ENCODE measurements around the gene FAM47E.

Gene FAM47E

DNA sequence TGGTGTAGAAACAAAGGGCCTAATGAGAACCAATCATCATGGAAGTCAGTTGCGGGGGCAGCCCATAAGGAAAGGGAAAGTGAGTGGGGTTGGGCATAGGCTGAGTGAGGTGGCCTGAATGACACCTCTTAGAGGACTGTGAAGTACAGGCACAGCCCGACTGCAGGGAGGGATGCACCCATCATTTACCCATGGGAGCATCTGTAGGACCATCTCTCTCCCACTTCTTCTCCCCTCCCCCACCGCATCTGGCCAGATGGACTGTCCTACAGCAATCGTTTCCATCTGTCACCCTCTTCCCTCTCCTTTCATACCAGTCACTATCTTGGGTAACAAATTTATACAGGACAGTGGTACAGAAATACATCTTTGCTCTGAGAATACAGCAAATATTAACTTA is 59.2 kb downstream of the FAM47E start:
- no peak for DNase-seq
- no peak overlapping the region for H3K4me3 ChIP-seq (ENCODE audit: insufficient read depth in 1 of 2, low read depth in 1 of 2, low read length in 2 of 2)
- no peak overlapping the region for H3K18ac ChIP-seq (ENCODE audit: low read depth in 1 of 2, low read length in 2 of 2)
- H3K79me1 ChIP-seq (replicated peaks; ENCODE audit: low read length, poor library complexity, severe bottlenecking): peaks cover 11% of the 10 kb centered on the region
- no peak overlapping the region for H3K4me2 ChIP-seq (ENCODE audit: low read length, poor library complexity, severe bottlenecking)
- no peak overlapping the region for H3K9ac ChIP-seq (ENCODE audit: low read length)
- no peak overlapping the region for H4K8ac ChIP-seq (ENCODE audit: low read length)
- H3K27me3 ChIP-seq (ENCODE audit: control insufficient read depth in 1 of 2, insufficient read depth in 1 of 2, low read length in 2 of 2): no peaks in the 10 kb centered on the region
- H2BK120ac ChIP-seq (ENCODE audit: low read depth, low read length): no peak overlapping the region
- H3K9me3 ChIP-seq (ENCODE audit: control insufficient read depth, low read length): peaks cover 3% of the 10 kb centered on the region
- H3K4me1 ChIP-seq (ENCODE audit: control insufficient read depth, insufficient read depth, low read depth, low read length): peaks cover 7% of the 10 kb centered on the region
- no peak overlapping the region for H3K23ac ChIP-seq (ENCODE audit: low read length in 2 of 2)
- no peak overlapping the region for H2AK5ac ChIP-seq (ENCODE audit: low read length, severe bottlenecking)
- H4K91ac ChIP-seq (ENCODE audit: low read length): no peak overlapping the region
- H2BK15ac ChIP-seq (ENCODE audit: low read depth, poor library complexity, severe bottlenecking): no peak overlapping the region
- no peak overlapping the region for H2BK5ac ChIP-seq (ENCODE audit: low read depth, low read length, poor library complexity, severe bottlenecking)
- no peak overlapping the region for H3K27ac ChIP-seq (ENCODE audit: low read length, poor library complexity, severe bottlenecking)
- H3K14ac ChIP-seq (ENCODE audit: low read length in 2 of 2): no peak overlapping the region
- H2BK12ac ChIP-seq (ENCODE audit: low read length in 2 of 2): no peak overlapping the region
- WGBS: 87% methylated on average over 3 of the region's 4 CpGs
- no peak overlapping the region for H2AFZ ChIP-seq (ENCODE audit: low read depth, low read length)
- peaks cover 5 to 19% of the 10 kb centered on the region in 2 experiments for H3K36me3 ChIP-seq (ENCODE audit: control insufficient read depth in 1 of 2, insufficient read depth in 2 of 2, low read depth in 1 of 2, low read length in 2 of 2)
- no peak overlapping the region for H3K4ac ChIP-seq (ENCODE audit: low read depth in 1 of 2, low read length in 2 of 2)

DNA sequence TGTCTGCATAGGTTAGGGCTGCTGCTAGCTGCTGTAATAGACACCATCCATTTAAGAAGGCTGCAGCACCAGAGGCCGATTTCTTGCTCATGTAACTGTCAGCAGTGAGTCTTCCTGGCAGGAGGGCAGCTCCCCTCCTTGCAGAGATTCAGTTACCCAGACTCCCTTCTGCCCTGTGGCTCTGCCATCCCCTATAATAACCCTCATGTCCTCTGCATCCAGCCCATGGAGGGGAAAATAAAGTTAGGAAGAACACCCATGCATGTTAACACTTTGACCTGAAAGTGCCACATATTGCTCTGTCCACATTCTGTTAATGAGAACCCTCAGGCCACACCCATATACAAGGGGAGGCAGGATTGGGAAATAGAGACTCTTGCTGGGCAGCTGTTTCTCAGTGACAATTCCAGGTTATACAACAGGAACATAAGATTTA is 60.4 kb downstream of the FAM47E start:
- Histone ChIP-seq H2AFZ (ENCODE audit: low read depth, low read length) (no peak overlapping the region), H3K18ac (ENCODE audit: low read depth in 1 of 2, low read length in 2 of 2) (no peak overlapping the region), H3K4me3 (ENCODE audit: insufficient read depth in 1 of 2, low read depth in 1 of 2, low read length in 2 of 2) (no peak overlapping the region), H2BK12ac (ENCODE audit: low read length in 2 of 2) (no peak overlapping the region), H2BK120ac (ENCODE audit: low read depth, low read length) (no peak overlapping the region), H3K23ac (ENCODE audit: low read length in 2 of 2) (no peak overlapping the region), H3K14ac (ENCODE audit: low read length in 2 of 2) (no peak overlapping the region), H3K9ac (ENCODE audit: low read length) (no peak overlapping the region), H3K27me3 (ENCODE audit: control insufficient read depth in 1 of 2, insufficient read depth in 1 of 2, low read length in 2 of 2) (no peaks in the 10 kb centered on the region), H4K8ac (ENCODE audit: low read length) (no peak overlapping the region), H3K4me2 (ENCODE audit: low read length, poor library complexity, severe bottlenecking) (no peak overlapping the region), H3K9me3 (ENCODE audit: control insufficient read depth, low read length) (peaks cover 13% of the 10 kb centered on the region), H2BK15ac (ENCODE audit: low read depth, poor library complexity, severe bottlenecking) (no peak overlapping the region), H3K4me1 (ENCODE audit: control insufficient read depth, insufficient read depth, low read depth, low read length) (peaks cover 5% of the 10 kb centered on the region), H4K91ac (ENCODE audit: low read length) (no peak overlapping the region), H3K4ac (ENCODE audit: low read depth in 1 of 2, low read length in 2 of 2) (no peak overlapping the region), H2AK5ac (ENCODE audit: low read length, severe bottlenecking) (no peak overlapping the region), H2BK5ac (ENCODE audit: low read depth, low read length, poor library complexity, severe bottlenecking) (no peak overlapping the region), H3K27ac (ENCODE audit: low read length, poor library complexity, severe bottlenecking) (no peak overlapping the region), H3K79me1 (replicated peaks; ENCODE audit: low read length, poor library complexity, severe bottlenecking) (peaks cover 7% of the 10 kb centered on the region), H3K36me3 (ENCODE audit: control insufficient read depth in 1 of 2, insufficient read depth in 2 of 2, low read depth in 1 of 2, low read length in 2 of 2) (peaks cover 5 to 19% of the 10 kb centered on the region in 2 experiments)
- 76% methylated on average over 1 of the region's 1 CpG for WGBS
- no peak for DNase-seq

DNA sequence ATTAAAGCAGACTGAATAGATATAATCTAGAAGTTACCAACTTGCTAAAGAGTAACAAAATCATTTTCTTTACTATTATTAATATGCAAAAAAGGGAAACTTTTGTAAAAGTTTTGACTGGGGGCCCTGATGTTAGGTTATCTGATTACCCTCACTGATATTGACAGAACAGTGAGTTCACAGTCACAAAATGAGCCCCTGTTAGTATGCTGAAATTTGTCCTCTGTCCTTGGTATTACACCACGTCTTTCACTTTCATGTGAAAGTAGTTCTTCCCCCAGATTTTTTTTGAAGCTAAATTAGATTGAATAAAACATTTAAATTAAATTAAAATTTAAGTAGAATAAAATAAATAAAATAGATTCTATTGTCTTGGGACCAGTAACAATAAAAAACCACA is 60.9 kb downstream of the FAM47E start:
- no CpG with 5 or more reads among the region's 1 CpG for WGBS
- Histone ChIP-seq H2BK15ac (ENCODE audit: low read depth, poor library complexity, severe bottlenecking) (no peak overlapping the region), H4K8ac (ENCODE audit: low read length) (no peak overlapping the region), H2BK120ac (ENCODE audit: low read depth, low read length) (no peak overlapping the region), H3K27ac (ENCODE audit: low read length, poor library complexity, severe bottlenecking) (no peak overlapping the region), H2AK5ac (ENCODE audit: low read length, severe bottlenecking) (no peak overlapping the region), H3K4ac (ENCODE audit: low read depth in 1 of 2, low read length in 2 of 2) (no peak overlapping the region), H3K4me1 (ENCODE audit: control insufficient read depth, insufficient read depth, low read depth, low read length) (peaks cover 5% of the 10 kb centered on the region), H3K9me3 (ENCODE audit: control insufficient read depth, low read length) (peaks cover 18% of the 10 kb centered on the region), H4K91ac (ENCODE audit: low read length) (no peak overlapping the region), H3K23ac (ENCODE audit: low read length in 2 of 2) (no peak overlapping the region), H3K27me3 (ENCODE audit: control insufficient read depth in 1 of 2, insufficient read depth in 1 of 2, low read length in 2 of 2) (no peaks in the 10 kb centered on the region), H2BK5ac (ENCODE audit: low read depth, low read length, poor library complexity, severe bottlenecking) (no peak overlapping the region), H3K4me2 (ENCODE audit: low read length, poor library complexity, severe bottlenecking) (no peak overlapping the region), H3K9ac (ENCODE audit: low read length) (no peak overlapping the region), H2BK12ac (ENCODE audit: low read length in 2 of 2) (no peak overlapping the region), H2AFZ (ENCODE audit: low read depth, low read length) (no peak overlapping the region), H3K14ac (ENCODE audit: low read length in 2 of 2) (no peak overlapping the region), H3K4me3 (ENCODE audit: insufficient read depth in 1 of 2, low read depth in 1 of 2, low read length in 2 of 2) (no peak overlapping the region), H3K36me3 (ENCODE audit: control insufficient read depth in 1 of 2, insufficient read depth in 2 of 2, low read depth in 1 of 2, low read length in 2 of 2) (peaks cover 5 to 19% of the 10 kb centered on the region in 2 experiments), H3K18ac (ENCODE audit: low read depth in 1 of 2, low read length in 2 of 2) (no peak overlapping the region), H3K79me1 (replicated peaks; ENCODE audit: low read length, poor library complexity, severe bottlenecking) (peaks cover 5% of the 10 kb centered on the region)
- no peak for DNase-seq

DNA sequence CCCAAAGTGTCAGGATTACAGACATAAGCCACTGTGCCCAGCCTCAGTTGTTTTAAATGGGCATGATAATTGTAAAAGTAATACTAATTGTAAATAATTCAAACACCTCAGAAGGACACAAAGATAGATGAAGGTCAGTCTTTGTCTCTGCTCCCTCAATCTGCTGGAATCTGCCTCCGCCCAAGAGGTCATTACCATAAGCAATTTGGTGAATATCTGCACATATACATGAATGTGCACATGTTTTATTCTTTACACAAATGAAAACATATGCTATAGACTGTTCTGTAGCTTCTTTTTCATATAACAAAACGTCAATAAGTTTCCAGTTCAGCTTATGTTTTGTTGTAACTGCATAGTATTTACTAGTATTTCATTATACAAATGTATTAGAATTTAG is 62.0 kb downstream of the FAM47E start:
- no peak for DNase-seq
- H2AK5ac ChIP-seq (ENCODE audit: low read length, severe bottlenecking): no peak overlapping the region
- no peaks in the 10 kb centered on the region for H3K27me3 ChIP-seq (ENCODE audit: control insufficient read depth in 1 of 2, insufficient read depth in 1 of 2, low read length in 2 of 2)
- no peak overlapping the region for H3K4me3 ChIP-seq (ENCODE audit: insufficient read depth in 1 of 2, low read depth in 1 of 2, low read length in 2 of 2)
- no peak overlapping the region for H2BK5ac ChIP-seq (ENCODE audit: low read depth, low read length, poor library complexity, severe bottlenecking)
- no peak overlapping the region for H3K18ac ChIP-seq (ENCODE audit: low read depth in 1 of 2, low read length in 2 of 2)
- peaks cover 1% of the 10 kb centered on the region for H3K79me1 ChIP-seq (replicated peaks; ENCODE audit: low read length, poor library complexity, severe bottlenecking)
- H3K14ac ChIP-seq (ENCODE audit: low read length in 2 of 2): no peak overlapping the region
- H4K91ac ChIP-seq (ENCODE audit: low read length): no peak overlapping the region
- H3K9me3 ChIP-seq (ENCODE audit: control insufficient read depth, low read length): peaks cover 24% of the 10 kb centered on the region
- peaks cover 5 to 19% of the 10 kb centered on the region in 2 experiments for H3K36me3 ChIP-seq (ENCODE audit: control insufficient read depth in 1 of 2, insufficient read depth in 2 of 2, low read depth in 1 of 2, low read length in 2 of 2)
- no peak overlapping the region for H4K8ac ChIP-seq (ENCODE audit: low read length)
- no peak overlapping the region for H3K9ac ChIP-seq (ENCODE audit: low read length)
- 89% methylated on average over 1 of the region's 2 CpGs for WGBS
- H3K27ac ChIP-seq (ENCODE audit: low read length, poor library complexity, severe bottlenecking): no peak overlapping the region
- no peak overlapping the region for H2AFZ ChIP-seq (ENCODE audit: low read depth, low read length)
- H3K4me2 ChIP-seq (ENCODE audit: low read length, poor library complexity, severe bottlenecking): no peak overlapping the region
- no peak overlapping the region for H2BK15ac ChIP-seq (ENCODE audit: low read depth, poor library complexity, severe bottlenecking)
- H2BK12ac ChIP-seq (ENCODE audit: low read length in 2 of 2): no peak overlapping the region
- peaks cover 3% of the 10 kb centered on the region for H3K4me1 ChIP-seq (ENCODE audit: control insufficient read depth, insufficient read depth, low read depth, low read length)
- no peak overlapping the region for H3K23ac ChIP-seq (ENCODE audit: low read length in 2 of 2)
- no peak overlapping the region for H3K4ac ChIP-seq (ENCODE audit: low read depth in 1 of 2, low read length in 2 of 2)
- H2BK120ac ChIP-seq (ENCODE audit: low read depth, low read length): no peak overlapping the region
